ENCODE measurements around the gene OVCA2.

OVCA2 gene

GRCh38 chr17:2087597-2088211 is 45.9 kb downstream of the OVCA2 start:
- DNase-seq (ENCODE audit: low read depth) = peak; percentile 42

GRCh38 chr17:2089021-2089422 is 47.2 kb downstream of the OVCA2 start:
- no peak for DNase-seq (ENCODE audit: low read depth)

DNA sequence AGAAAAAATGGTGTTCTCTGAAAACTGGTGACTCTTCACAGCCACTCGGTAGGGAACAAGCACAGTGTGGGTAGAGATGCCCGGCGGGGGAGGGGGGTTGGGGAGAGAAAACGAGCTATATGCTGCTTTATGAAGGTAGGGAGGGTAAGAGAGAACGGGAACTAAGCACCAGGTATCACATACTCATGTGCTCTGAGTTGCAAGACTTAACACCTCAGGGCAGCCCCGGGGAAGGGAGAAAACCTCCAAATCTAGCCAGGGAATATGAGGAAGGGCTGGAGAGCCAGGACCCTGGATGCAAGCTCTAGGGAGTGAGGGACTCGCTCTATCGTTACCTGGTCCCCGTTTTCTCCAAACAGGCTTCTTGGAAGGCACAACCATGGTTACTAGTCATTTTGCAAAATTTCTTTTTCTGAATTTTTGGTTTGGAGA is 48.4 kb downstream of the OVCA2 start:
- no peak for DNase-seq (ENCODE audit: low read depth)

DNA sequence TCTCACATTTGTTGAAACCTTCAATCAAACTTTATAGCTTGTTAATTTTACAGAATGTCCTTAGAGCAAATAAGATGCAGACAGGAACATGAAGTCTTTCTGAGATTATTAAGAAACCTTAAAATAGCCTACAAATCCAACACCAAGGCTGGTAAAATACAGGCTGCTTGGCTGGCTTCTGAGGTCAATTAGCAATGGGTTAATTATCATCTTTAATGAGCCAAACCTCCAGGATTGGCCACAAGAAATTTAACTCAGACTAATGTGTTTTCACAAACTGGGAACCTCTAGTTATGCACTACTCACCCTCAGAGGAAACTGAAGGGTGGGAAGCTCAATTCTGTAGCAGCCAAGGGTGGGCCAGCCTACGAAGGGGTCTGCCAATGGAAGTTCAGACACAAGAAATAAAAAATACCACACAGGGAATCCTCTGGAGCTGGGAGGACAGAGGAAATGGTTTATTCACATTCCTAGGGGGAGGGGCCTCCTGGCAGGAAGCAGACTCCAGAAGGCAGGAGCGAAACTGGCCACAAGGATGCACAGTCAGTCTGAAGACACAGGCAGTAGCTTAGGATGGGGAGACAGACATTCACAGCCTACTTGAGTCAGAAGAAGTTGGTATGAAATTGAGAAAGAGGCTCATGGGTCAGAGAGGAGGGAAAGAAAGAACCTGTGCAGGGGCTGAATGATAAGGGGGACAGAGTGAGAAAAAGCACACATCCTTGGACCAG is 49.1 kb downstream of the OVCA2 start:
- no peak for DNase-seq (ENCODE audit: low read depth)

- no peak for DNase-seq (ENCODE audit: low read depth)
Measured at GRCh38 chr17:2092253-2092652, 50.4 kb downstream of the OVCA2 start.
